ENCODE results near the gene OR52A5. TPM values are rescaled to one million over a fixed set of nuclear protein-coding genes. Genes with fewer than 3 reads are reported as not detected.

Gene OR52A5
- polyA plus RNA-seq, 1 of the 3 experiments (the other 2 are of a cell fraction) = not detected

DNA sequence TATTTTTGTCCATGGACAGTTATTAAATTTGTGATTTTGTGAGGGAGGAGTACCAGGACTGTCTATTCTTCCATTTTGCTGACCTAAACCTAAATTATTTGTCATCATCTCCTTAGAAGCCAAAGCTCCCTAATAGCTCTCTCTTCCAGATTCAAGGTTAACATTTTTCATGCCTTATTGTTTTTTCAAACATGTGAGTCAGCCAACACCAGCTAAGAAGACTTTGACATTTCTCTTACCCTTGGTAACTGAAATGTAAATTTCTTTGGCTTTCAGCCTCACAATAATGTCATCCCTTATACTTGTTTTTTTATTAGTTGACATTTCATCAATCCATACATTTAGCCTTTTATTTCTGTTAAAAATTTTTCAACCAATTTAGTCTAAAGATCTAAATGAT lies 49.6 kb downstream of the OR52A5 start:
- Histone ChIP-seq H3K4me2 (no peak overlapping the region), H3F3A (replicated peaks; ENCODE audit: insufficient read depth) (no peaks in the 10 kb centered on the region), H3K27me3 (ENCODE audit: insufficient read depth) (peaks cover 5% of the 10 kb centered on the region; the same call in 1 of the 2 replicates), H3K4me1 (ENCODE audit: control insufficient read depth in 1 of 2, insufficient read depth in 2 of 2, low read depth in 1 of 2, low read length in 1 of 2) (no peaks in the 10 kb centered on the region), H4K20me1 (ENCODE audit: insufficient read depth) (no peaks in the 10 kb centered on the region), H3K27ac (ENCODE audit: low read depth in 2 of 2, low read length in 1 of 2) (no peak overlapping the region), H3K9me3 (no peaks in the 10 kb centered on the region), H3K4me3 (ENCODE audit: low read depth in 2 of 2, low read length in 1 of 2) (no peak overlapping the region), H3K9me2 (no peaks in the 10 kb centered on the region), H3K36me3 (replicated peaks in 1 of 2; ENCODE audit: control insufficient read depth in 1 of 2, insufficient read depth in 2 of 2, low read length in 1 of 2) (no peaks in the 10 kb centered on the region), H3K79me2 (ENCODE audit: insufficient read depth) (no peaks in the 10 kb centered on the region), H2AFZ (ENCODE audit: low read depth) (no peak overlapping the region), H3K9ac (no peak overlapping the region)
- POLR2A ChIA-PET = no interaction called here
- no peak for DNase-seq
- TF ChIP-seq MXI1 (IDR thresholded peaks at IDR 0.05; ENCODE audit: low read depth, low read length) (no peak), RFX5 (IDR thresholded peaks at IDR 0.05; ENCODE audit: low read length) (no peak), GABPA (IDR thresholded peaks at IDR 0.05; ENCODE audit: low read depth) (no peak), EP300 (IDR thresholded peaks at IDR 0.05; ENCODE audit: borderline replicate concordance in 1 of 2, low read depth in 1 of 2, low read length in 1 of 2) (no peak), NRF1 (IDR thresholded peaks at IDR 0.05; ENCODE audit: low read depth, low read length) (no peak), RXRA (IDR thresholded peaks at IDR 0.05; ENCODE audit: borderline replicate concordance, low read depth) (no peak), EZH2phosphoT487 (IDR thresholded peaks at IDR 0.05; ENCODE audit: borderline replicate concordance, low read depth) (no peak)
- TF ChIP-seq, protein P1, sequence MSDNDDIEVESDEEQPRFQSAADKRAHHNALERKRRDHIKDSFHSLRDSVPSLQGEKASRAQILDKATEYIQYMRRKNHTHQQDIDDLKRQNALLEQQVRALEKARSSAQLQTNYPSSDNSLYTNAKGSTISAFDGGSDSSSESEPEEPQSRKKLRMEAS (IDR thresholded peaks at IDR 0.05; ENCODE audit: low read depth) = no peak
- CTCF ChIA-PET = interaction anchor here (1.1 kb wide), 1 partner anchor 27 kb away, joined by 3 read pairs; no protein-coding TSS in a partner anchor

DNA sequence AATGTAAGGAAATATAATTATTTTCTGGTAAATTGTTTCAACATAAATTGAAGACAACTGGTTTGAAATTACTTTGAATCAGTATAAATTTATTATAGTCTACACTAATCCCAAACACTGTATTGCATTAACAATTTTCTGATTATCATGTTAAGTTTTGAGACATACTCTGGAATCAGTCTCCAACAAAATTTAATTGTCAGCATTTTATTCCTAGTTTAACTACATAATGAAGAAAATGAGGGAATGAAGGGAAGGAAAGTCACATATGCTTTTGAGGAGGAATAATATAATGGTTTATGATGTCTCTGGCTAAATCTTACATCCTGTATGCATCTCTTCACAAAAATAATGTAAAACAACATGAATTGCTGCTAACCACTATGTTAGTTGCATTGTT lies 54.6 kb downstream of the OR52A5 start:
- CTCF ChIA-PET = no interaction called here
- H4K20me1 ChIP-seq (ENCODE audit: insufficient read depth) = no peaks in the 10 kb centered on the region
- H3K4me1 ChIP-seq (ENCODE audit: control insufficient read depth in 1 of 2, insufficient read depth in 2 of 2, low read depth in 1 of 2, low read length in 1 of 2) = no peaks in the 10 kb centered on the region
- H3K27me3 ChIP-seq (ENCODE audit: insufficient read depth) = peaks cover 5% of the 10 kb centered on the region; the same call in 1 of the 2 replicates
- H3K4me2 ChIP-seq = no peak overlapping the region
- H3K4me3 ChIP-seq (ENCODE audit: low read depth in 2 of 2, low read length in 1 of 2) = no peak overlapping the region
- H2AFZ ChIP-seq (ENCODE audit: low read depth) = no peak overlapping the region
- no peaks in the 10 kb centered on the region for H3F3A ChIP-seq (replicated peaks; ENCODE audit: insufficient read depth)
- DNase-seq = no peak
- TF ChIP-seq TCF12 (IDR thresholded peaks at IDR 0.05) = no peak
- no peak for TF ChIP-seq EP300 (IDR thresholded peaks at IDR 0.05; ENCODE audit: borderline replicate concordance in 1 of 2, low read depth in 1 of 2, low read length in 1 of 2)
- no peak for TF ChIP-seq RXRA (IDR thresholded peaks at IDR 0.05; ENCODE audit: borderline replicate concordance, low read depth)
- no peak for TF ChIP-seq NFIC (IDR thresholded peaks at IDR 0.05; ENCODE audit: borderline replicate concordance)
- TF ChIP-seq FOSL2 (IDR thresholded peaks at IDR 0.05; ENCODE audit: borderline replicate concordance, low read depth) = no peak
- TF ChIP-seq, protein P2, sequence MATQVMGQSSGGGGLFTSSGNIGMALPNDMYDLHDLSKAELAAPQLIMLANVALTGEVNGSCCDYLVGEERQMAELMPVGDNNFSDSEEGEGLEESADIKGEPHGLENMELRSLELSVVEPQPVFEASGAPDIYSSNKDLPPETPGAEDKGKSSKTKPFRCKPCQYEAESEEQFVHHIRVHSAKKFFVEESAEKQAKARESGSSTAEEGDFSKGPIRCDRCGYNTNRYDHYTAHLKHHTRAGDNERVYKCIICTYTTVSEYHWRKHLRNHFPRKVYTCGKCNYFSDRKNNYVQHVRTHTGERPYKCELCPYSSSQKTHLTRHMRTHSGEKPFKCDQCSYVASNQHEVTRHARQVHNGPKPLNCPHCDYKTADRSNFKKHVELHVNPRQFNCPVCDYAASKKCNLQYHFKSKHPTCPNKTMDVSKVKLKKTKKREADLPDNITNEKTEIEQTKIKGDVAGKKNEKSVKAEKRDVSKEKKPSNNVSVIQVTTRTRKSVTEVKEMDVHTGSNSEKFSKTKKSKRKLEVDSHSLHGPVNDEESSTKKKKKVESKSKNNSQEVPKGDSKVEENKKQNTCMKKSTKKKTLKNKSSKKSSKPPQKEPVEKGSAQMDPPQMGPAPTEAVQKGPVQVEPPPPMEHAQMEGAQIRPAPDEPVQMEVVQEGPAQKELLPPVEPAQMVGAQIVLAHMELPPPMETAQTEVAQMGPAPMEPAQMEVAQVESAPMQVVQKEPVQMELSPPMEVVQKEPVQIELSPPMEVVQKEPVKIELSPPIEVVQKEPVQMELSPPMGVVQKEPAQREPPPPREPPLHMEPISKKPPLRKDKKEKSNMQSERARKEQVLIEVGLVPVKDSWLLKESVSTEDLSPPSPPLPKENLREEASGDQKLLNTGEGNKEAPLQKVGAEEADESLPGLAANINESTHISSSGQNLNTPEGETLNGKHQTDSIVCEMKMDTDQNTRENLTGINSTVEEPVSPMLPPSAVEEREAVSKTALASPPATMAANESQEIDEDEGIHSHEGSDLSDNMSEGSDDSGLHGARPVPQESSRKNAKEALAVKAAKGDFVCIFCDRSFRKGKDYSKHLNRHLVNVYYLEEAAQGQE (IDR thresholded peaks at IDR 0.05; ENCODE audit: low read depth, low read length) = no peak
- TF ChIP-seq CHD2 (IDR thresholded peaks at IDR 0.05; ENCODE audit: low read length, partially characterized antibody) = no peak
- H3K36me3 ChIP-seq (replicated peaks in 1 of 2; ENCODE audit: control insufficient read depth in 1 of 2, insufficient read depth in 2 of 2, low read length in 1 of 2) = no peaks in the 10 kb centered on the region
- no peak overlapping the region for H3K27ac ChIP-seq (ENCODE audit: low read depth in 2 of 2, low read length in 1 of 2)
- no peaks in the 10 kb centered on the region for H3K9me3 ChIP-seq
- POLR2A ChIA-PET = no interaction called here
- H3K79me2 ChIP-seq (ENCODE audit: insufficient read depth) = no peaks in the 10 kb centered on the region
- no peaks in the 10 kb centered on the region for H3K9me2 ChIP-seq
- H3K9ac ChIP-seq = no peak overlapping the region

Measured in SK-N-SH (cell line).